SU-DHL-6 (cell line): ENCODE results near the gene GLI3.

ENCODE experiments used
- H2AFZ ChIP-seq: fragments of 200-600 bp; sonication (generic); 2 replicates; pipeline ENCODE4 v1.6.1; 2014; ENCODE audit warnings: low read depth, mild to moderate bottlenecking, moderate library complexity, mixed read lengths, antibody characterized with exemption, low read length; ENCODE audit not compliant: severe bottlenecking
- H3F3A ChIP-seq: fragments of 200-600 bp; shearing (Covaris generic); 2 replicates; pipeline ENCODE4 v1.6.0; 2016; ENCODE audit warnings: antibody characterized with exemption, mild to moderate bottlenecking; ENCODE audit not compliant: insufficient read depth
- H3K27ac ChIP-seq: fragments of 200-600 bp; sonication (generic); 2 replicates; pipeline ENCODE4 v1.5.1; 2016; ENCODE audit warnings: low read depth, mild to moderate bottlenecking, low read length, moderate library complexity, mixed read lengths
- H3K27me3 ChIP-seq: fragments of 200-600 bp; sonication (generic), shearing (Covaris generic); 2 replicates; pipeline ENCODE4 v1.6.0; 2014; ENCODE audit warnings: mild to moderate bottlenecking, low read length
- H3K36me3 ChIP-seq: fragments of 200-600 bp; sonication (generic); 2 replicates; pipeline ENCODE4 v1.6.1; 2014; ENCODE audit warnings: mild to moderate bottlenecking, low read length, mixed read lengths
- H3K4me2 ChIP-seq: fragments of 300-600, 200-600 bp; shearing (Covaris generic), sonication (generic); 2 replicates; pipeline ENCODE4 v1.6.0; 2014; ENCODE audit warnings: low read length, low read depth, mild to moderate bottlenecking; ENCODE audit not compliant: poor library complexity, severe bottlenecking
- H3K4me3 ChIP-seq: fragments of 200-600 bp; sonication (generic); 2 replicates; pipeline ENCODE4 v1.5.1; 2014; ENCODE audit warnings: antibody characterized with exemption, low read length, mild to moderate bottlenecking, mixed read lengths; ENCODE audit not compliant: insufficient read depth, poor library complexity, severe bottlenecking
- H3K79me2 ChIP-seq: fragments of 200-600 bp; sonication (generic); 2 replicates; pipeline ENCODE4 v1.6.1; 2014; ENCODE audit warnings: mild to moderate bottlenecking, low read length, moderate library complexity; ENCODE audit not compliant: insufficient read depth
- H3K9ac ChIP-seq: fragments of 200-600 bp; sonication (generic); 2 replicates; pipeline ENCODE4 v1.7.0; 2014; ENCODE audit warnings: mild to moderate bottlenecking, low read length
- H3K9me2 ChIP-seq: fragments of 200-600 bp; sonication (generic); replicated peaks from 2 replicates; pipeline ENCODE4 v1.6.1; 2014; ENCODE audit warnings: low read length; ENCODE audit not compliant: insufficient read depth
- H3K9me3 ChIP-seq: fragments of 200-600 bp; sonication (generic); 2 replicates; pipeline ENCODE4 v1.6.1; 2014; ENCODE audit warnings: low read length, mixed read lengths; ENCODE audit not compliant: insufficient read depth
- H4K20me1 ChIP-seq: fragments of 200-600 bp; sonication (generic); 2 replicates; pipeline ENCODE4 v1.6.1; 2014; ENCODE audit warnings: low read depth, mild to moderate bottlenecking, antibody characterized with exemption, low read length, moderate library complexity, mixed read lengths
- EZH2phosphoT487 ChIP-seq: fragments of 200-600 bp; sonication (generic), shearing (Covaris generic); conservative IDR thresholded peaks from 2 replicates; pipeline ENCODE4 v1.6.1; 2018; ENCODE audit warnings: mild to moderate bottlenecking, antibody characterized with exemption, low read length, moderate library complexity, mixed read lengths
- TF ChIP-seq, protein P1 (sequence below): fragments of 200-600 bp; sonication (generic); IDR thresholded peaks from one replicate; pipeline ENCODE4 v1.5.1; 2017; ENCODE audit warnings: antibody characterized with exemption, mild to moderate bottlenecking, low read length, moderate library complexity; ENCODE audit not compliant: insufficient read depth, poor library complexity, severe bottlenecking

GLI3 gene

DNA sequence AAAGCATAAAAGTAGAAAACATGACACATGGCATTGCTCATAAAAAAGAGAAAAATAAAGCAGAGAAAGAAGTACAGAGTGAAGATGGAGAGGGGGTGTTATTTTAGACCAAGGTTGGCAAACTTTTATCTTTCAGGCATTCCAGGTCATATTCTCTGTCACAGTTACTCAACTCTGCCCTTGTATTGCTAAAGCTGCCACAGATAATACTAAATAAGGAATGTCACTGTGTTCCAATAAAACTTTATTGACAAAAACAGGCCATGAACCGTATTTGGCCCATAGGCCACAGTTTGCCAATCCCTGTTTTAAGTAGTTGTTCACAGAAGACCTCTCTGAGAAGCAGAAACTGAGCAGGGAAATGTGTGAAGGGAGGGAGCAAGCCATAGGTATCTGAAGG lies 167.4 kb downstream of the GLI3 start:
- H4K20me1 ChIP-seq: no peaks in the 10 kb centered on the region
- no peak overlapping the region for H3K27ac ChIP-seq
- no peaks in the 10 kb centered on the region for H3F3A ChIP-seq
- H3K9me3 ChIP-seq: no peaks in the 10 kb centered on the region
- TF ChIP-seq, protein P1, sequence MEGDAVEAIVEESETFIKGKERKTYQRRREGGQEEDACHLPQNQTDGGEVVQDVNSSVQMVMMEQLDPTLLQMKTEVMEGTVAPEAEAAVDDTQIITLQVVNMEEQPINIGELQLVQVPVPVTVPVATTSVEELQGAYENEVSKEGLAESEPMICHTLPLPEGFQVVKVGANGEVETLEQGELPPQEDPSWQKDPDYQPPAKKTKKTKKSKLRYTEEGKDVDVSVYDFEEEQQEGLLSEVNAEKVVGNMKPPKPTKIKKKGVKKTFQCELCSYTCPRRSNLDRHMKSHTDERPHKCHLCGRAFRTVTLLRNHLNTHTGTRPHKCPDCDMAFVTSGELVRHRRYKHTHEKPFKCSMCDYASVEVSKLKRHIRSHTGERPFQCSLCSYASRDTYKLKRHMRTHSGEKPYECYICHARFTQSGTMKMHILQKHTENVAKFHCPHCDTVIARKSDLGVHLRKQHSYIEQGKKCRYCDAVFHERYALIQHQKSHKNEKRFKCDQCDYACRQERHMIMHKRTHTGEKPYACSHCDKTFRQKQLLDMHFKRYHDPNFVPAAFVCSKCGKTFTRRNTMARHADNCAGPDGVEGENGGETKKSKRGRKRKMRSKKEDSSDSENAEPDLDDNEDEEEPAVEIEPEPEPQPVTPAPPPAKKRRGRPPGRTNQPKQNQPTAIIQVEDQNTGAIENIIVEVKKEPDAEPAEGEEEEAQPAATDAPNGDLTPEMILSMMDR: no peak
- no peak for TF ChIP-seq EZH2phosphoT487
- H3K9ac ChIP-seq: no peak overlapping the region
- no peaks in the 10 kb centered on the region for H3K36me3 ChIP-seq
- no peaks in the 10 kb centered on the region for H3K27me3 ChIP-seq
- no peak overlapping the region for H2AFZ ChIP-seq
- no peaks in the 10 kb centered on the region for H3K79me2 ChIP-seq
- H3K4me3 ChIP-seq: no peak overlapping the region
- no peaks in the 10 kb centered on the region for H3K9me2 ChIP-seq
- H3K4me2 ChIP-seq: no peak overlapping the region

- Histone ChIP-seq H3K79me2 (no peaks in the 10 kb centered on the region), H3K27ac (no peak overlapping the region), H2AFZ (no peak overlapping the region), H3K9ac (no peak overlapping the region), H3K4me3 (no peak overlapping the region), H3K36me3 (no peaks in the 10 kb centered on the region), H3F3A (no peaks in the 10 kb centered on the region), H3K27me3 (no peaks in the 10 kb centered on the region), H3K9me3 (no peaks in the 10 kb centered on the region), H3K9me2 (no peaks in the 10 kb centered on the region), H4K20me1 (no peaks in the 10 kb centered on the region), H3K4me2 (no peak overlapping the region)
- TF ChIP-seq EZH2phosphoT487: no peak
- TF ChIP-seq, protein P1: no peak
These were observed 168.3 kb downstream of the GLI3 start for GRCh38 chr7:42068554-42069280.

- H3K4me3 ChIP-seq: no peak overlapping the region
- no peaks in the 10 kb centered on the region for H3F3A ChIP-seq
- no peaks in the 10 kb centered on the region for H3K36me3 ChIP-seq
- H4K20me1 ChIP-seq: no peaks in the 10 kb centered on the region
- H3K9ac ChIP-seq: no peak overlapping the region
- no peak overlapping the region for H2AFZ ChIP-seq
- TF ChIP-seq, protein P1: no peak
- no peak for TF ChIP-seq EZH2phosphoT487
- H3K79me2 ChIP-seq: no peaks in the 10 kb centered on the region
- H3K9me3 ChIP-seq: no peaks in the 10 kb centered on the region
- H3K4me2 ChIP-seq: no peak overlapping the region
- H3K27me3 ChIP-seq: no peaks in the 10 kb centered on the region
- no peak overlapping the region for H3K27ac ChIP-seq
- H3K9me2 ChIP-seq: no peaks in the 10 kb centered on the region
These were observed 171.1 kb downstream of the GLI3 start for GRCh38 chr7:42065942-42066341.
